GM12878 (cell line): Measurements from ENCODE around the gene AQP3. TPM values are rescaled to one million over a fixed set of nuclear protein-coding genes. Genes with fewer than 3 reads are reported as not detected.
A peak's percentile ranks its signal among the peaks of the same experiment; 100 is the strongest.

Source experiments
- ATAC-seq: fragments of 200-7000 bp; cut with Tn5 transposase; 3 replicates; pipeline ENCODE4 v1.9.1; 2020; ENCODE audit warnings: mild to moderate bottlenecking, moderate library complexity
- BruUV-seq: library from RNA; stranded (reverse); fragments of 400-500 nt; replicated peaks from 2 replicates; lab custom pipeline; 2021; lab: Mats Ljungman, UMichigan
- CTCF ChIA-PET: fragments of 300-600 bp; sonication (Branson Sonifier 250); formaldehyde crosslinking; extraction: SDS; loops from one replicate; lab custom pipeline; 2021; ENCODE audit warnings: inconsistent platforms; lab: Yijun Ruan, JAX
- POLR2A ChIA-PET: fragments of 350-600 bp; formaldehyde crosslinking; extraction: SDS; loops from one replicate; lab custom pipeline; 2021; ENCODE audit warnings: inconsistent platforms; lab: Charles Lee
- RAD21 ChIA-PET: fragments of 300-600 bp; sonication (Branson Sonifier 250); formaldehyde crosslinking; loops from one replicate; lab custom pipeline; 2023; ENCODE audit warnings: antibody characterized with exemption; ENCODE audit not compliant: unreplicated experiment; lab: Charles Lee
- SMC1A ChIA-PET: fragments of 300-600 bp; sonication (Branson Sonifier 250); formaldehyde crosslinking; loops from one replicate; lab custom pipeline; 2023; ENCODE audit not compliant: unreplicated experiment, uncharacterized antibody; lab: Charles Lee
- DNase-seq: peaks from one replicate; pipeline ENCODE4 v3.0.0-alpha.2; 2011; ENCODE audit warnings: low read depth, low spot score
- FAIRE-seq: peaks from 3 replicates; lab custom pipeline; 2011; peaks lifted over from hg19 to GRCh38; lab: Jason Lieb, UNC
- H2AFZ ChIP-seq: 2 replicates; pipeline ENCODE4 v1.6.0; 2011; ENCODE audit warnings: low read depth, low read length, control low read depth; ENCODE audit not compliant: control insufficient read depth
- H3K27ac ChIP-seq: 2 replicates; pipeline ENCODE4 v1.5.1; 2011; ENCODE audit warnings: control low read depth; ENCODE audit not compliant: control insufficient read depth, insufficient read depth
- H3K27me3 ChIP-seq, 2 experiments: replicated peaks in 1 of 2; 2 replicates each; pipeline versions ENCODE4 v1.6.0 to v1.6.1; 2011; ENCODE audit warnings: low read length in 1 of 2; ENCODE audit not compliant: control insufficient read depth in 2 of 2, insufficient read depth in 2 of 2
- H3K36me3 ChIP-seq, 2 experiments: 2 replicates each; pipeline ENCODE4 v1.5.1; 2011; ENCODE audit warnings: low read length in 1 of 2; ENCODE audit not compliant: control insufficient read depth in 2 of 2, insufficient read depth in 2 of 2
- H3K4me1 ChIP-seq: 2 replicates; pipeline ENCODE4 v1.6.1; 2011; ENCODE audit warnings: mild to moderate bottlenecking, low read length, moderate library complexity, mixed read lengths; ENCODE audit not compliant: control insufficient read depth, insufficient read depth
- H3K4me2 ChIP-seq: 2 replicates; pipeline ENCODE4 v1.6.0; 2011; ENCODE audit warnings: control low read depth; ENCODE audit not compliant: control insufficient read depth, insufficient read depth
- H3K4me3 ChIP-seq: fragments of 200-600 bp; sonication (generic); 2 replicates; pipeline ENCODE4 v1.5.1; 2016
- H3K79me2 ChIP-seq: 2 replicates; pipeline ENCODE4 v1.6.0; 2011; ENCODE audit warnings: low read length; ENCODE audit not compliant: control insufficient read depth, insufficient read depth
- H3K9ac ChIP-seq: 2 replicates; pipeline ENCODE4 v1.8.0; 2011; ENCODE audit warnings: low read length, control low read depth, mixed read lengths; ENCODE audit not compliant: control insufficient read depth, insufficient read depth
- H3K9me3 ChIP-seq: replicated peaks from 3 replicates; pipeline ENCODE4 v1.5.1; 2011; ENCODE audit warnings: mild to moderate bottlenecking, low read length; ENCODE audit not compliant: control insufficient read depth, insufficient read depth
- H4K20me1 ChIP-seq: 2 replicates; pipeline ENCODE4 v1.6.0; 2011; ENCODE audit not compliant: control insufficient read depth, insufficient read depth
- FOXK2 ChIP-seq: fragments of 450-650 bp; IDR thresholded peaks from 2 replicates; pipeline ENCODE4 v1.6.1; 2017; ENCODE audit warnings: mild to moderate bottlenecking, moderate library complexity
- HDGF ChIP-seq: fragments of 450-650 bp; IDR thresholded peaks from 2 replicates; pipeline ENCODE4 v1.6.1; 2016; ENCODE audit warnings: antibody characterized with exemption
- KAT2A ChIP-seq: conservative IDR thresholded peaks from 2 replicates; pipeline ENCODE4 v1.6.1; 2011; ENCODE audit warnings: low read depth, low read length; ENCODE audit not compliant: control insufficient read depth
- MEF2B ChIP-seq: fragments of 450-650 bp; IDR thresholded peaks from 2 replicates; pipeline ENCODE4 v1.6.1; 2018; ENCODE audit warnings: mild to moderate bottlenecking, moderate library complexity; ENCODE audit not compliant: partially characterized antibody, poor library complexity, severe bottlenecking
- MTA2 ChIP-seq: fragments of 450-650 bp; IDR thresholded peaks from 2 replicates; pipeline ENCODE4 v1.6.1; 2016; ENCODE audit warnings: low read depth, mild to moderate bottlenecking, moderate library complexity
- NBN ChIP-seq: fragments of 450-650 bp; IDR thresholded peaks from 2 replicates; pipeline ENCODE4 v1.6.1; 2016
- RUNX3 ChIP-seq: IDR thresholded peaks from 2 replicates; pipeline ENCODE4 v1.6.1; 2012; ENCODE audit warnings: low read length, inconsistent platforms
- STAT1 ChIP-seq: fragments of 450-650 bp; conservative IDR thresholded peaks from 2 replicates; pipeline ENCODE4 v1.6.1; 2014; ENCODE audit warnings: antibody characterized with exemption, mild to moderate bottlenecking
- SUPT20H ChIP-seq: IDR thresholded peaks from 2 replicates; pipeline ENCODE4 v1.6.1; 2011; ENCODE audit warnings: low read depth, mild to moderate bottlenecking, low read length, moderate library complexity, borderline replicate concordance; ENCODE audit not compliant: control insufficient read depth
- TCF7 ChIP-seq: IDR thresholded peaks from 2 replicates; pipeline ENCODE4 v1.6.1; 2014; ENCODE audit warnings: antibody characterized with exemption, borderline replicate concordance
- ZNF24 ChIP-seq: fragments of 450-650 bp; IDR thresholded peaks from 2 replicates; pipeline ENCODE4 v1.6.1; 2017; ENCODE audit warnings: antibody characterized with exemption, mild to moderate bottlenecking
- WGBS: methylation state at CpG from one replicate; pipeline ENCODE4 v1.1.6; 2016; ENCODE audit warnings: low lambda C conversion rate; ENCODE audit not compliant: insufficient replicate concordance, insufficient coverage; ENCODE audit errors: missing lambda C conversion rate; 5-methylcytosine and 5-hydroxymethylcytosine counted together
- in situ Hi-C: fragments of 300-500 bp; cut with MboI; formaldehyde crosslinking; loops from 9 replicates; pipeline ENCODE4 v1.14.3; 2018; ENCODE audit warnings: mixed read lengths
- intact Hi-C: fragments of 100-400 bp; cut with micrococcal nuclease; formaldehyde crosslinking; loops from one replicate; pipeline ENCODE4 v1.14.2; 2022; ENCODE audit not compliant: unreplicated experiment
- polyA plus RNA-seq, 11 experiments: library from polyadenylated mRNA; depleted of rRNA in 4 of 11; unstranded in 6 of 11; stranded (reverse) in 5 of 11; fragments of >200 nt; fragmentation: Nextera tagmentation in 4 of 11; fragmentation: Illumina TruSeq in 1 of 11; extraction: Ambion mirVana in 4 of 11; extraction: Trizol in 1 of 11; gene quantifications; 1 replicate in 1 of 11; 2 replicates in 10 of 11; pipeline versions ENCODE4 v1.2.1 to v1.2.3, GENCODE V29; 2011 to 2016; ENCODE audit warnings: inconsistent platforms in 2 of 11, missing spikeins in 2 of 11, low read depth in 1 of 11
- total RNA-seq, 4 experiments: library from RNA; depleted of rRNA in 3 of 4; stranded (reverse); fragments of >200 nt in 3 of 4; fragmentation: Illumina TruSeq in 1 of 4; extraction: Trizol in 1 of 4; gene quantifications; 2 replicates each; pipeline versions ENCODE4 v1.2.1 to v1.2.3, GENCODE V29; 2013 to 2021
- TF ChIP-seq, protein P1 (sequence below): fragments of 450-650 bp; IDR thresholded peaks from 2 replicates; pipeline ENCODE4 v1.6.1; 2017; ENCODE audit warnings: antibody characterized with exemption, mild to moderate bottlenecking, moderate library complexity
- TF ChIP-seq, protein P2 (sequence below): fragments of 450-650 bp; IDR thresholded peaks from 2 replicates; pipeline ENCODE4 v1.6.1; 2017; ENCODE audit warnings: low read depth, mild to moderate bottlenecking, moderate library complexity
- TF ChIP-seq, protein P3 (sequence below): fragments of 450-650 bp; IDR thresholded peaks from 2 replicates; pipeline ENCODE4 v1.6.1; 2017; ENCODE audit warnings: borderline replicate concordance

Gene AQP3
- total and polyA plus RNA-seq, 10 of the 15 experiments (the other 5 are each of a cell fraction or from before 2014, with no cell fraction given) = 0.60 to 11.8 (median 4.5) TPM

DNA sequence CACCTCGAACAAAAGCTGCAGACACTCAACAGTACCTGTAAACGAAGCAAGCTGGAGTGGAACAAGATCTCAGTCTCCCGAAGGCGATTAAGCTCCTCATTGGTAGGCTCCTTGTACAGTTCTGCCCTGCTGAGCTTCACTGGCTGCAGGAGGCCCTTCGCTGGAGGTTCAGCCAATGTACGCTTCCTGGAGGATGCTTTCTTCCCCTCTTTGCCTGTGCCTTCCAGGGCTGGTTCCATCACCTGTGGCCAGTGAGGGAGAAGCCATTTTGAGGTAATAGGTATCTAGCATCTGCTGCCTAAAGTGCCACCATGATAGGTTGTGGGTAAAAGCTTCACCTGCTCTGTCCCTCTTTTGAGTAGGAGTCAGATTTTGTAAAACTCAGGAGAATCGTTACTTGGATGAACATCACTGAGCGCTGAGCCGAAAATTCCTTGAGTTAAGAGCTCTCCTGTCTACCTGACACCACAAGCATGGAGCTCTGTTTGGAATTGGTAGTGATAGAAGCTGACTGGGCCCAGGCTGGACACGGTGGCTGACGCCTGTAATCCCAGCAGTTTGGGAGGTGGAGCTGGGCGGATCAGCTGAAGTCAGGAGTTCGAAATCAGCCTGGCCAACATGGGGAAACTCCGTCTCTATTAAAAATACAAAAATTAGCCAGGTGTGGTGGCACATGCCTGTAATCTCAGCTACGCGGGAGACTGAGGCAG, 24.9 kb upstream of the AQP3 start:
- in situ Hi-C loops = no loop called here
- no peak for FAIRE-seq
- TF ChIP-seq NBN (no peak), KAT2A (no peak), ZNF24 (no peak), SUPT20H (no peak), MEF2B (no peak), FOXK2 (no peak), HDGF (no peak), MTA2 (no peak), STAT1 (no peak), TCF7 (no peak), RUNX3 (no peak)
- TF ChIP-seq, protein P1, sequence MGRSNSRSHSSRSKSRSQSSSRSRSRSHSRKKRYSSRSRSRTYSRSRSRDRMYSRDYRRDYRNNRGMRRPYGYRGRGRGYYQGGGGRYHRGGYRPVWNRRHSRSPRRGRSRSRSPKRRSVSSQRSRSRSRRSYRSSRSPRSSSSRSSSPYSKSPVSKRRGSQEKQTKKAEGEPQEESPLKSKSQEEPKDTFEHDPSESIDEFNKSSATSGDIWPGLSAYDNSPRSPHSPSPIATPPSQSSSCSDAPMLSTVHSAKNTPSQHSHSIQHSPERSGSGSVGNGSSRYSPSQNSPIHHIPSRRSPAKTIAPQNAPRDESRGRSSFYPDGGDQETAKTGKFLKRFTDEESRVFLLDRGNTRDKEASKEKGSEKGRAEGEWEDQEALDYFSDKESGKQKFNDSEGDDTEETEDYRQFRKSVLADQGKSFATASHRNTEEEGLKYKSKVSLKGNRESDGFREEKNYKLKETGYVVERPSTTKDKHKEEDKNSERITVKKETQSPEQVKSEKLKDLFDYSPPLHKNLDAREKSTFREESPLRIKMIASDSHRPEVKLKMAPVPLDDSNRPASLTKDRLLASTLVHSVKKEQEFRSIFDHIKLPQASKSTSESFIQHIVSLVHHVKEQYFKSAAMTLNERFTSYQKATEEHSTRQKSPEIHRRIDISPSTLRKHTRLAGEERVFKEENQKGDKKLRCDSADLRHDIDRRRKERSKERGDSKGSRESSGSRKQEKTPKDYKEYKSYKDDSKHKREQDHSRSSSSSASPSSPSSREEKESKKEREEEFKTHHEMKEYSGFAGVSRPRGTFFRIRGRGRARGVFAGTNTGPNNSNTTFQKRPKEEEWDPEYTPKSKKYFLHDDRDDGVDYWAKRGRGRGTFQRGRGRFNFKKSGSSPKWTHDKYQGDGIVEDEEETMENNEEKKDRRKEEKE = no peak
- TF ChIP-seq, protein P2, sequence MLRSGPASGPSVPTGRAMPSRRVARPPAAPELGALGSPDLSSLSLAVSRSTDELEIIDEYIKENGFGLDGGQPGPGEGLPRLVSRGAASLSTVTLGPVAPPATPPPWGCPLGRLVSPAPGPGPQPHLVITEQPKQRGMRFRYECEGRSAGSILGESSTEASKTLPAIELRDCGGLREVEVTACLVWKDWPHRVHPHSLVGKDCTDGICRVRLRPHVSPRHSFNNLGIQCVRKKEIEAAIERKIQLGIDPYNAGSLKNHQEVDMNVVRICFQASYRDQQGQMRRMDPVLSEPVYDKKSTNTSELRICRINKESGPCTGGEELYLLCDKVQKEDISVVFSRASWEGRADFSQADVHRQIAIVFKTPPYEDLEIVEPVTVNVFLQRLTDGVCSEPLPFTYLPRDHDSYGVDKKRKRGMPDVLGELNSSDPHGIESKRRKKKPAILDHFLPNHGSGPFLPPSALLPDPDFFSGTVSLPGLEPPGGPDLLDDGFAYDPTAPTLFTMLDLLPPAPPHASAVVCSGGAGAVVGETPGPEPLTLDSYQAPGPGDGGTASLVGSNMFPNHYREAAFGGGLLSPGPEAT = no peak
- TF ChIP-seq, protein P3, sequence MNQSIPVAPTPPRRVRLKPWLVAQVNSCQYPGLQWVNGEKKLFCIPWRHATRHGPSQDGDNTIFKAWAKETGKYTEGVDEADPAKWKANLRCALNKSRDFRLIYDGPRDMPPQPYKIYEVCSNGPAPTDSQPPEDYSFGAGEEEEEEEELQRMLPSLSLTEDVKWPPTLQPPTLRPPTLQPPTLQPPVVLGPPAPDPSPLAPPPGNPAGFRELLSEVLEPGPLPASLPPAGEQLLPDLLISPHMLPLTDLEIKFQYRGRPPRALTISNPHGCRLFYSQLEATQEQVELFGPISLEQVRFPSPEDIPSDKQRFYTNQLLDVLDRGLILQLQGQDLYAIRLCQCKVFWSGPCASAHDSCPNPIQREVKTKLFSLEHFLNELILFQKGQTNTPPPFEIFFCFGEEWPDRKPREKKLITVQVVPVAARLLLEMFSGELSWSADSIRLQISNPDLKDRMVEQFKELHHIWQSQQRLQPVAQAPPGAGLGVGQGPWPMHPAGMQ = no peak

More for the DNA sequence above, 24.9 kb upstream of the AQP3 start:
- Histone ChIP-seq H3K36me3 (peaks cover 15 to 23% of the 10 kb centered on the region in 2 experiments), H3K27ac (no peak overlapping the region; the same call in 1 of the 2 replicates), H3K4me1 (peaks cover 7% of the 10 kb centered on the region), H3K4me3 (peak overlapping the region; percentile 96), H3K27me3 (no peaks in the 10 kb centered on the region), H3K4me2 (peak overlapping the region; percentile 85), H3K9me3 (no peaks in the 10 kb centered on the region), H3K9ac (peak overlapping the region; percentile 78), H3K79me2 (peaks cover 22% of the 10 kb centered on the region), H2AFZ (no peak overlapping the region), H4K20me1 (no peaks in the 10 kb centered on the region)
- RAD21 ChIA-PET = interaction anchor here (0.6 to 1.0 kb wide), 3 partner anchors 9 to 883 kb away, joined by 3 to 4 read pairs (median 3); no protein-coding TSS in a partner anchor
- BruUV-seq = no TSS peak
- WGBS = 72% methylated on average over 16 of the region's 16 CpGs
- POLR2A ChIA-PET = interaction anchor here (0.5 to 2.1 kb wide), 3 partner anchors 19 to 151 kb away, joined by 4 to 12 read pairs (median 6); partner anchors contain the start of gene AQP3
- SMC1A ChIA-PET = interaction anchor here (1.9 to 3.9 kb wide), 4 partner anchors 13 to 97 kb away, joined by 4 to 20 read pairs (median 12); no protein-coding TSS in a partner anchor
- DNase-seq (no peak), ATAC-seq (no peak)
- intact Hi-C loops = no loop called here
- CTCF ChIA-PET = interaction anchor here (0.7 to 14.3 kb wide), 9 partner anchors 8 to 186 kb away, joined by 3 to 154 read pairs (median 7); partner anchors contain the start of gene AQP3
